IMR-90 (cell line): ENCODE data around the gene EMCN. TPM values are rescaled to one million over a fixed set of nuclear protein-coding genes. Genes with fewer than 3 reads are reported as not detected.

Experiments
- ATAC-seq: fragments of 200-7000 bp; cut with Tn5 transposase; 2 replicates; pipeline ENCODE4 v1.9.1; 2020; ENCODE audit warnings: low read depth, mild to moderate bottlenecking, moderate library complexity
- BruUV-seq: library from RNA; stranded (reverse); fragments of 400-500 nt; replicated peaks from 2 replicates; lab custom pipeline; 2021; lab: Mats Ljungman, UMichigan
- CTCF ChIA-PET: fragments of 300-600 bp; formaldehyde crosslinking; extraction: SDS; loops from one replicate; lab custom pipeline; 2021; ENCODE audit warnings: antibody characterized with exemption; lab: Yijun Ruan, JAX
- POLR2A ChIA-PET: fragments of 300-600 bp; sonication (Branson Sonifier 250); formaldehyde crosslinking; loops from one replicate; lab custom pipeline; 2022; ENCODE audit warnings: antibody characterized with exemption; ENCODE audit not compliant: unreplicated experiment; lab: Charles Lee
- DNase-seq: peaks from one replicate; pipeline ENCODE4 v3.0.0; 2013
- H2AFZ ChIP-seq: replicated peaks from 2 replicates; pipeline ENCODE3; 2013; ENCODE audit warnings: low read length, mild to moderate bottlenecking; ENCODE audit not compliant: poor library complexity
- H2AK5ac ChIP-seq: 2 replicates; pipeline ENCODE4 v1.6.1; 2013; ENCODE audit warnings: low read depth, low read length, inconsistent platforms
- H2AK9ac ChIP-seq: replicated peaks from 2 replicates; pipeline ENCODE3; 2013; ENCODE audit warnings: mild to moderate bottlenecking, low read depth, low read length, moderate library complexity; ENCODE audit not compliant: poor library complexity
- H2BK120ac ChIP-seq: 2 replicates; pipeline ENCODE4 v1.6.1; 2013; ENCODE audit warnings: low read depth, low read length, inconsistent platforms
- H2BK15ac ChIP-seq: 3 replicates; pipeline ENCODE4 v1.6.1; 2013; ENCODE audit warnings: low read depth, low read length, inconsistent platforms
- H2BK20ac ChIP-seq: 2 replicates; pipeline ENCODE4 v1.6.1; 2013; ENCODE audit warnings: low read depth, mild to moderate bottlenecking, inconsistent platforms, low read length, moderate library complexity
- H2BK5ac ChIP-seq: 2 replicates; pipeline ENCODE4 v1.6.1; 2013; ENCODE audit warnings: mild to moderate bottlenecking, low read depth, low read length, inconsistent platforms; ENCODE audit not compliant: poor library complexity, severe bottlenecking
- H3K14ac ChIP-seq: replicated peaks from 2 replicates; pipeline ENCODE4 v1.6.1; 2013; ENCODE audit warnings: low read depth, low read length, inconsistent platforms
- H3K18ac ChIP-seq: 2 replicates; pipeline ENCODE4 v1.6.1; 2013; ENCODE audit warnings: low read depth, low read length, control low read depth
- H3K23ac ChIP-seq: 2 replicates; pipeline ENCODE4 v1.6.1; 2013; ENCODE audit warnings: low read depth, low read length, inconsistent platforms
- H3K27ac ChIP-seq: 2 replicates; pipeline ENCODE4 v1.5.1; 2013; ENCODE audit warnings: mild to moderate bottlenecking, control low read depth, low read length; ENCODE audit not compliant: insufficient read depth
- H3K27me3 ChIP-seq: 2 replicates; pipeline ENCODE4 v1.6.1; 2013; ENCODE audit warnings: low read length; ENCODE audit not compliant: control insufficient read depth, insufficient read depth
- H3K36me3 ChIP-seq: 2 replicates; pipeline ENCODE4 v1.6.1; 2013; ENCODE audit warnings: low read length, mixed read lengths; ENCODE audit not compliant: control insufficient read depth, insufficient read depth
- H3K4ac ChIP-seq: 2 replicates; pipeline ENCODE4 v1.6.1; 2013; ENCODE audit warnings: low read depth, low read length, inconsistent platforms
- H3K4me1 ChIP-seq: 2 replicates; pipeline ENCODE4 v1.6.1; 2013; ENCODE audit warnings: low read length, mixed read lengths; ENCODE audit not compliant: control insufficient read depth, insufficient read depth
- H3K4me2 ChIP-seq: 2 replicates; pipeline ENCODE4 v1.6.1; 2013; ENCODE audit warnings: low read depth, mild to moderate bottlenecking, control low read depth, low read length, moderate library complexity
- H3K4me3 ChIP-seq: 2 replicates; pipeline ENCODE4 v1.5.1; 2013; ENCODE audit warnings: low read depth, mild to moderate bottlenecking, control low read depth, low read length, moderate library complexity; ENCODE audit not compliant: insufficient read depth
- H3K56ac ChIP-seq: 2 replicates; pipeline ENCODE4 v1.6.1; 2013; ENCODE audit warnings: low read length, inconsistent platforms; ENCODE audit not compliant: insufficient read depth; ENCODE audit errors: extremely low read depth
- H3K79me1 ChIP-seq, 2 experiments: 2 replicates each; pipeline ENCODE4 v1.6.1; 2013; ENCODE audit warnings: low read length in 2 of 2, inconsistent platforms in 1 of 2, low read depth in 1 of 2
- H3K9ac ChIP-seq: 2 replicates; pipeline ENCODE4 v1.6.1; 2013; ENCODE audit warnings: low read depth, low read length, control low read depth
- H3K9me1 ChIP-seq: 2 replicates; pipeline ENCODE4 v1.6.1; 2013; ENCODE audit warnings: low read length, inconsistent platforms; ENCODE audit not compliant: insufficient read depth
- H3K9me3 ChIP-seq: 2 replicates; pipeline ENCODE4 v1.6.1; 2013; ENCODE audit warnings: low read length; ENCODE audit not compliant: control insufficient read depth, insufficient read depth
- H4K20me1 ChIP-seq: 2 replicates; pipeline ENCODE4 v1.6.1; 2013; ENCODE audit warnings: low read length, inconsistent platforms; ENCODE audit not compliant: insufficient read depth
- H4K5ac ChIP-seq: 2 replicates; pipeline ENCODE4 v1.6.1; 2013; ENCODE audit warnings: mild to moderate bottlenecking, low read depth, low read length, control low read depth
- H4K8ac ChIP-seq, 2 experiments: 2 replicates each; pipeline ENCODE4 v1.6.1; 2013; ENCODE audit warnings: low read depth in 2 of 2, low read length in 2 of 2, control low read depth in 1 of 2, inconsistent platforms in 1 of 2
- H4K91ac ChIP-seq: 2 replicates; pipeline ENCODE4 v1.6.1; 2013; ENCODE audit warnings: low read depth, low read length, inconsistent platforms; ENCODE audit not compliant: insufficient read depth
- BHLHE40 ChIP-seq: fragments of 150-350 bp; IDR thresholded peaks from 2 replicates; pipeline ENCODE4 v1.6.1; 2016; ENCODE audit warnings: mild to moderate bottlenecking, low read depth, low read length
- CEBPB ChIP-seq: IDR thresholded peaks from 2 replicates; pipeline ENCODE4 v1.6.1; 2012; ENCODE audit warnings: low read depth, low read length, improper control_type of control experiment
- CHD1 ChIP-seq: IDR thresholded peaks from 2 replicates; pipeline ENCODE4 v1.6.1; 2012; ENCODE audit warnings: low read depth, low read length, improper control_type of control experiment
- MAZ ChIP-seq: IDR thresholded peaks from 2 replicates; pipeline ENCODE4 v1.6.1; 2012; ENCODE audit warnings: low read depth, mild to moderate bottlenecking, low read length, improper control_type of control experiment, moderate library complexity, borderline replicate concordance
- MXI1 ChIP-seq: IDR thresholded peaks from 2 replicates; pipeline ENCODE4 v1.6.1; 2012; ENCODE audit warnings: low read depth, mild to moderate bottlenecking, low read length, moderate library complexity, borderline replicate concordance
- RFX5 ChIP-seq: IDR thresholded peaks from 2 replicates; pipeline ENCODE4 v1.8.0; 2012; ENCODE audit warnings: low read depth, mild to moderate bottlenecking, low read length, moderate library complexity
- WGBS, 2 experiments: methylation state at CpG; one replicate each; pipeline versions ENCODE4 v1.1.5 to v1.1.7; 2013; ENCODE audit warnings: missing lambda C conversion rate in 2 of 2; ENCODE audit not compliant: insufficient read length in 1 of 2; ENCODE audit errors: extremely low coverage in 2 of 2; 5-methylcytosine and 5-hydroxymethylcytosine counted together
- dilution Hi-C: fragments of 300-500 bp; cut with HindIII; formaldehyde crosslinking; loops from one replicate; pipeline ENCODE4 v1.14.3; 2018; ENCODE audit warnings: low sequenced_read_pairs; ENCODE audit not compliant: unreplicated experiment
- in situ Hi-C: fragments of 300-500 bp; cut with MboI; formaldehyde crosslinking; loops from 3 replicates; pipeline ENCODE4 v1.14.3; 2019; ENCODE audit warnings: low sequenced_read_pairs, inconsistent platforms, mixed read lengths
- intact Hi-C: fragments of 100-400 bp; cut with micrococcal nuclease; formaldehyde crosslinking; loops from 2 replicates; pipeline ENCODE4 v1.10.0; 2022
- polyA plus RNA-seq, 3 experiments: library from polyadenylated mRNA; depleted of rRNA; stranded (reverse); fragments of >200 nt; gene quantifications; 2 replicates each; pipeline ENCODE4 v1.2.3, GENCODE V29; 2012; ENCODE audit warnings: low replicate concordance in 1 of 3
- total RNA-seq: library from RNA; depleted of rRNA; stranded (reverse); fragments of >200 nt; gene quantifications from 2 replicates; pipeline ENCODE4 v1.2.3, GENCODE V29; 2012
- TF ChIP-seq, protein P1 (sequence below): conservative IDR thresholded peaks from 2 replicates; pipeline ENCODE4 v1.5.1; 2012; ENCODE audit warnings: mild to moderate bottlenecking, low read depth, low read length, improper control_type of control experiment
- TF ChIP-seq, protein P2 (sequence below): fragments of 150-350 bp; IDR thresholded peaks from 2 replicates; pipeline ENCODE4 v1.6.1; 2016; ENCODE audit warnings: low read depth, mild to moderate bottlenecking, low read length, moderate library complexity, borderline replicate concordance

EMCN gene
- total and polyA plus RNA-seq, 2 of the 4 experiments (the other 2 are of a cell fraction) = not detected

DNA sequence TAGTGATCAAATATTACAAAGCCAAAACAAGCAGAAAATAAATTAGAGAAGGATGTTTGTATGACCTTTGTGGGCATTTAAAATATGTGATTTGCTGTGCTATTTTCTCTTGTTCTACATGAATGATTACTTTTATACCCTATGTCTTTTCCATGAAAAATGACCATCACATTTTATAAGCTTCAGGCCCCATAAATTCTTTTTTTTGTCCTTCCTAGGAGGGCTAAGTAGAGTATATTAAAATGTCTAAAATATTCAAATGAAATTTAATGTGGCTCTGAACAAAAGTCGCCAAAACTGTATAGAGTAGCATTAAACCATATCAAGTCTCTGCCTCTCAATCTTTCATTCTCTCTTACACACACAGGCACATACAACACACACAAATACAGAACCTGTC is 15.9 kb upstream of the EMCN start:
- no CpG with 5 or more reads among the region's 1 CpG for WGBS, 2 experiments
- Histone ChIP-seq H3K4me2 (no peak overlapping the region), H2BK15ac (no peak overlapping the region), H3K27me3 (no peaks in the 10 kb centered on the region; the same call in 1 of the 2 replicates), H2AK5ac (no peak overlapping the region), H4K91ac (no peak overlapping the region), H3K9ac (no peak overlapping the region), H4K8ac (no peak overlapping the region), H3K18ac (no peak overlapping the region), H3K27ac (no peak overlapping the region), H3K14ac (no peak overlapping the region), H3K56ac (no peak overlapping the region), H2AFZ (no peak overlapping the region), H2AK9ac (no peak overlapping the region), H3K36me3 (no peaks in the 10 kb centered on the region), H3K79me1 (no peaks in the 10 kb centered on the region), H3K4me1 (no peaks in the 10 kb centered on the region), H4K20me1 (no peaks in the 10 kb centered on the region), H3K23ac (no peak overlapping the region), H3K4me3 (no peak overlapping the region), H3K4ac (no peak overlapping the region), H2BK120ac (no peak overlapping the region), H3K9me1 (no peaks in the 10 kb centered on the region), H3K9me3 (no peaks in the 10 kb centered on the region), H2BK20ac (no peak overlapping the region), H2BK5ac (no peak overlapping the region), H4K5ac (no peak overlapping the region)
- ChIA-PET CTCF (no interaction called here), POLR2A (no interaction called here)
- DNase-seq (no peak), ATAC-seq (no peak)
- TF ChIP-seq MAZ (no peak), BHLHE40 (no peak), CEBPB (no peak), RFX5 (no peak), MXI1 (no peak), CHD1 (no peak)
- TF ChIP-seq, protein P1, sequence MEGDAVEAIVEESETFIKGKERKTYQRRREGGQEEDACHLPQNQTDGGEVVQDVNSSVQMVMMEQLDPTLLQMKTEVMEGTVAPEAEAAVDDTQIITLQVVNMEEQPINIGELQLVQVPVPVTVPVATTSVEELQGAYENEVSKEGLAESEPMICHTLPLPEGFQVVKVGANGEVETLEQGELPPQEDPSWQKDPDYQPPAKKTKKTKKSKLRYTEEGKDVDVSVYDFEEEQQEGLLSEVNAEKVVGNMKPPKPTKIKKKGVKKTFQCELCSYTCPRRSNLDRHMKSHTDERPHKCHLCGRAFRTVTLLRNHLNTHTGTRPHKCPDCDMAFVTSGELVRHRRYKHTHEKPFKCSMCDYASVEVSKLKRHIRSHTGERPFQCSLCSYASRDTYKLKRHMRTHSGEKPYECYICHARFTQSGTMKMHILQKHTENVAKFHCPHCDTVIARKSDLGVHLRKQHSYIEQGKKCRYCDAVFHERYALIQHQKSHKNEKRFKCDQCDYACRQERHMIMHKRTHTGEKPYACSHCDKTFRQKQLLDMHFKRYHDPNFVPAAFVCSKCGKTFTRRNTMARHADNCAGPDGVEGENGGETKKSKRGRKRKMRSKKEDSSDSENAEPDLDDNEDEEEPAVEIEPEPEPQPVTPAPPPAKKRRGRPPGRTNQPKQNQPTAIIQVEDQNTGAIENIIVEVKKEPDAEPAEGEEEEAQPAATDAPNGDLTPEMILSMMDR = no peak
- TF ChIP-seq, protein P2, sequence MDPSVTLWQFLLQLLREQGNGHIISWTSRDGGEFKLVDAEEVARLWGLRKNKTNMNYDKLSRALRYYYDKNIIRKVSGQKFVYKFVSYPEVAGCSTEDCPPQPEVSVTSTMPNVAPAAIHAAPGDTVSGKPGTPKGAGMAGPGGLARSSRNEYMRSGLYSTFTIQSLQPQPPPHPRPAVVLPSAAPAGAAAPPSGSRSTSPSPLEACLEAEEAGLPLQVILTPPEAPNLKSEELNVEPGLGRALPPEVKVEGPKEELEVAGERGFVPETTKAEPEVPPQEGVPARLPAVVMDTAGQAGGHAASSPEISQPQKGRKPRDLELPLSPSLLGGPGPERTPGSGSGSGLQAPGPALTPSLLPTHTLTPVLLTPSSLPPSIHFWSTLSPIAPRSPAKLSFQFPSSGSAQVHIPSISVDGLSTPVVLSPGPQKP = no peak
- dilution Hi-C loops = no loop called here
- intact Hi-C loops = no loop called here
- BruUV-seq = no TSS peak
- in situ Hi-C loops = no loop called here
